Measurements from ENCODE around the gene RPL28. TPM values are rescaled to one million over a fixed set of nuclear protein-coding genes. Genes with fewer than 3 reads are reported as not detected.
"Not testable (repeated sequence)": the region's sequence is repeated elsewhere in the genome, so short reads cannot be mapped to it uniquely, and the experiment has no call there.

RPL28 gene
- total RNA-seq, 2 experiments from 2014 or later = 2,751 to 4,078 TPM

- CTCF ChIA-PET = interaction anchor here (0.6 to 1.7 kb wide), 2 partner anchors 15 to 89 kb away, joined by 3 read pairs; no protein-coding TSS in a partner anchor
Observed at GRCh38 chr19:55389386-55390317, 3.9 kb downstream of the RPL28 start.

GRCh38 chr19:55390461-55390880 is 4.7 kb downstream of the RPL28 start:
- Mint-ChIP-seq H3K4me1 (peaks cover 31% of the 10 kb centered on the region), H3K27ac (no peak overlapping the region), H3K27me3 (no peaks in the 10 kb centered on the region), H3K4me3 (no peak overlapping the region), H3K36me3 (ENCODE audit: low read depth) (peaks cover 50% of the 10 kb centered on the region), H3K9me3 (ENCODE audit: low read depth) (no peaks in the 10 kb centered on the region)
- DNase-seq = no peak
- ChIA-PET POLR2A (interaction anchor here (0.6 to 4.0 kb wide), 4 partner anchors 12 to 156 kb away, joined by 3 to 41 read pairs (median 4); partner anchors contain the start of genes PPP6R1 and UBE2S), CTCF (interaction anchor here (1.7 kb wide), 1 partner anchor 89 kb away, joined by 3 read pairs; no protein-coding TSS in a partner anchor)
- intact Hi-C loops (cut with DNase I, micrococcal nuclease) = no loop called here
- no peak for ATAC-seq

More at GRCh38 chr19:55389386-55390317, 3.9 kb downstream of the RPL28 start:
- Mint-ChIP-seq H3K27me3 (no peaks in the 10 kb centered on the region), H3K4me1 (peaks cover 32% of the 10 kb centered on the region), H3K27ac (peak overlapping the region; percentile 51), H3K9me3 (ENCODE audit: low read depth) (no peaks in the 10 kb centered on the region), H3K4me3 (peak overlapping the region; percentile 48), H3K36me3 (ENCODE audit: low read depth) (peaks cover 50% of the 10 kb centered on the region)
- ATAC-seq (no peak), DNase-seq (no peak)
- POLR2A ChIA-PET = interaction anchor here (0.6 to 4.0 kb wide), 7 partner anchors 11 to 874 kb away, joined by 3 to 41 read pairs (median 3); partner anchors contain the start of genes KMT5C and UBE2S
- intact Hi-C loops (cut with DNase I, micrococcal nuclease) = loop anchor here (5.0 to 10.0 kb wide), 2 partner anchors 87 to 735 kb away; partner anchors contain the start of gene ZNF787 (in 1 of the 2)

GRCh38 chr19:55391191-55391670 is 5.5 kb downstream of the RPL28 start:
- ATAC-seq = no peak
- Mint-ChIP-seq H3K4me1 (peaks cover 31% of the 10 kb centered on the region), H3K27me3 (no peaks in the 10 kb centered on the region), H3K9me3 (ENCODE audit: low read depth) (no peaks in the 10 kb centered on the region), H3K36me3 (ENCODE audit: low read depth) (peaks cover 43% of the 10 kb centered on the region), H3K4me3 (no peak overlapping the region), H3K27ac (no peak overlapping the region)
- intact Hi-C loops (cut with DNase I, micrococcal nuclease) = no loop called here
- ChIA-PET CTCF (interaction anchor here (0.5 to 1.7 kb wide), 2 partner anchors 90 to 112 kb away, joined by 3 read pairs; no protein-coding TSS in a partner anchor), POLR2A (interaction anchor here (0.6 to 4.0 kb wide), 3 partner anchors 15 to 132 kb away, joined by 3 to 41 read pairs (median 5); partner anchors contain the start of genes ISOC2, PPP6R1 and UBE2S)
- DNase-seq = no peak

GRCh38 chr19:55391702-55392615 is 6.2 kb downstream of the RPL28 start:
- H3K36me3 Mint-ChIP-seq (ENCODE audit: low read depth) = peaks cover 36% of the 10 kb centered on the region
- no peak for ATAC-seq
- no peaks in the 10 kb centered on the region for H3K27me3 Mint-ChIP-seq
- intact Hi-C loops (cut with DNase I, micrococcal nuclease) = no loop called here
- ChIA-PET POLR2A (interaction anchor here (1.5 kb wide), 1 partner anchor 15 kb away, joined by 6 read pairs; the partner anchor contains the start of gene UBE2S), CTCF (no interaction called here)
- no peak for DNase-seq
- peaks cover 29% of the 10 kb centered on the region for H3K4me1 Mint-ChIP-seq
- no peak overlapping the region for H3K27ac Mint-ChIP-seq
- H3K9me3 Mint-ChIP-seq (ENCODE audit: low read depth) = no peaks in the 10 kb centered on the region
- no peak overlapping the region for H3K4me3 Mint-ChIP-seq

GRCh38 chr19:55392820-55393761 is 7.4 kb downstream of the RPL28 start:
- DNase-seq (no peak), ATAC-seq (no peak)
- CTCF ChIA-PET = interaction anchor here (0.6 kb wide), 1 partner anchor 92 kb away, joined by 3 read pairs; no protein-coding TSS in a partner anchor
- Mint-ChIP-seq H3K27me3 (no peaks in the 10 kb centered on the region), H3K4me3 (no peak overlapping the region), H3K36me3 (ENCODE audit: low read depth) (peaks cover 25% of the 10 kb centered on the region), H3K4me1 (peaks cover 25% of the 10 kb centered on the region), H3K27ac (no peak overlapping the region), H3K9me3 (ENCODE audit: low read depth) (no peaks in the 10 kb centered on the region)
- POLR2A ChIA-PET = interaction anchor here (1.3 to 1.5 kb wide), 2 partner anchors 9 to 14 kb away, joined by 3 to 6 read pairs; partner anchors contain the start of gene UBE2S
- intact Hi-C loops (cut with DNase I, micrococcal nuclease) = no loop called here

GRCh38 chr19:55398200-55398925 is 12.6 kb downstream of the RPL28 start:
- H3K4me3 Mint-ChIP-seq = no peak overlapping the region
- peak overlapping the region; percentile 14 for H3K27ac Mint-ChIP-seq
- ChIA-PET POLR2A (interaction anchor here (0.6 to 3.2 kb wide), 3 partner anchors 9 to 257 kb away, joined by 3 to 14 read pairs (median 3); partner anchors contain the start of gene UBE2S), CTCF (interaction anchor here (0.7 kb wide), 1 partner anchor 14 kb away, joined by 3 read pairs; the partner anchor contains the start of gene TMEM238)
- no peak for DNase-seq
- H3K9me3 Mint-ChIP-seq (ENCODE audit: low read depth) = no peaks in the 10 kb centered on the region
- H3K36me3 Mint-ChIP-seq (ENCODE audit: low read depth) = peaks cover 25% of the 10 kb centered on the region
- intact Hi-C loops (cut with DNase I, micrococcal nuclease) = no loop called here
- H3K27me3 Mint-ChIP-seq = no peaks in the 10 kb centered on the region
- peaks cover 22% of the 10 kb centered on the region for H3K4me1 Mint-ChIP-seq
- peak; percentile 80 for ATAC-seq

- H3K27me3 Mint-ChIP-seq = no peaks in the 10 kb centered on the region
- peaks cover 26% of the 10 kb centered on the region for H3K4me1 Mint-ChIP-seq
- intact Hi-C loops (cut with DNase I, micrococcal nuclease) = no loop called here
- no peak for DNase-seq
- CTCF ChIA-PET = no interaction called here
- H3K4me3 Mint-ChIP-seq = no peak overlapping the region
- H3K9me3 Mint-ChIP-seq (ENCODE audit: low read depth) = no peaks in the 10 kb centered on the region
- H3K36me3 Mint-ChIP-seq (ENCODE audit: low read depth) = peaks cover 36% of the 10 kb centered on the region
- no peak for ATAC-seq
- H3K27ac Mint-ChIP-seq = no peak overlapping the region
- POLR2A ChIA-PET = interaction anchor here (0.5 to 3.2 kb wide), 3 partner anchors 7 to 201 kb away, joined by 3 to 14 read pairs (median 3); partner anchors contain the start of gene UBE2S
Observed at GRCh38 chr19:55400281-55401087, 14.8 kb downstream of the RPL28 start.

GRCh38 chr19:55401390-55401789 is 15.7 kb downstream of the RPL28 start:
- peaks cover 45% of the 10 kb centered on the region for H3K36me3 Mint-ChIP-seq (ENCODE audit: low read depth)

GRCh38 chr19:55402509-55402908 is 16.8 kb downstream of the RPL28 start:
- CTCF ChIA-PET = no interaction called here
- ATAC-seq (no peak), DNase-seq (no peak)
- no peaks in the 10 kb centered on the region for H3K27me3 Mint-ChIP-seq
- POLR2A ChIA-PET = interaction anchor here (0.6 to 1.5 kb wide), 4 partner anchors 12 to 147 kb away, joined by 3 read pairs; no protein-coding TSS in a partner anchor
- no peaks in the 10 kb centered on the region for H3K9me3 Mint-ChIP-seq (ENCODE audit: low read depth)
- H3K4me3 Mint-ChIP-seq = no peak overlapping the region
- H3K36me3 Mint-ChIP-seq (ENCODE audit: low read depth) = peaks cover 52% of the 10 kb centered on the region
- H3K27ac Mint-ChIP-seq = no peak overlapping the region
- peaks cover 37% of the 10 kb centered on the region for H3K4me1 Mint-ChIP-seq
- intact Hi-C loops (cut with DNase I, micrococcal nuclease) = no loop called here

More at GRCh38 chr19:55401390-55401789, 15.7 kb downstream of the RPL28 start:
- H3K4me1 Mint-ChIP-seq = peaks cover 35% of the 10 kb centered on the region
- POLR2A ChIA-PET = interaction anchor here (0.5 to 1.5 kb wide), 2 partner anchors 146 to 200 kb away, joined by 3 read pairs; no protein-coding TSS in a partner anchor
- ATAC-seq; DNase-seq; H3K27me3 Mint-ChIP-seq; H3K9me3 Mint-ChIP-seq (ENCODE audit: low read depth); H3K27ac Mint-ChIP-seq; intact Hi-C loops (cut with DNase I, micrococcal nuclease); CTCF ChIA-PET; H3K4me3 Mint-ChIP-seq: not testable (repeated sequence)

Data from activated CD4-positive, alpha-beta T cell treated with anti-CD3 and anti-CD28 coated beads for 36 hours (primary cell).